Measurements from ENCODE around the gene BCAM. TPM values are rescaled to one million over a fixed set of nuclear protein-coding genes. Genes with fewer than 3 reads are reported as not detected.

BCAM gene
- polyA plus RNA-seq, 2 of the 4 experiments (the other 2 are of a cell fraction) = 18.4 to 88.1 TPM

DNA sequence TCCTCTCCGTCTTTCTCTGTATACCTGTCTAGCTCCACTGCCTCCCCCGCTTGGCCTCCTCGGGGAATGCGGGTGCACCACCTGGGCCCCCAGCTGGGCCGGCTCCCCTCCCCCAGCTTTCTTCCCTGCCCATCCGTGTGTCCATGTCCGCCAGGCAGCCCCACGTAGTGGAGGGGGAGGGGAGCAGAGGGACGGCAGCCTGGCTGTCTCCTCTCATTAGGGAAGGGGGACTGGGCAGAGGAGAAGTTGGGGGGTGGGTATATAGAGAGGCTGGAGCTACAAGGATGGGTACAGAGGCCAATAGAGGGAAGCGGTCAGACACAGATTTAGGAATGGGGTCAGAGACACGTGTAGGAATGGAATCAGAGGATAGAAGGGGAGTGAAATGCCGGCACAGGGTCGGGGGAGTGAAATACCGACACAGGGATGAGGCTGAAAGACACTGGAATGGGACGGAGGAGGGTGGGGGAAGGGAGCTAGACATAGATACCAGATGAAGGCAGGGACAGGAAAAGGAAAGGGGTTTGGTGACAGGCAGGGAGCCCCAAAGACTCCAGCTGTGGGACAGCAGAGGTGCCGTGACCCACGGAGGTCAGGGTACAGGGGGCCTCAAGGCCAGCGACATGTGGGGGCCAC lies 40.0 kb downstream of the BCAM start:
- WGBS (ENCODE audit: missing lambda C conversion rate) = 65% methylated on average over 18 of the region's 18 CpGs
- ChIA-PET CTCF (interaction anchor here (0.7 to 4.5 kb wide), 14 partner anchors 10 to 272 kb away, joined by 3 to 30 read pairs (median 5); partner anchors contain the start of gene TOMM40), POLR2A (no interaction called here)
- no peak for DNase-seq (ENCODE audit: low read depth in 1 of 2, low spot score in 1 of 2)
- Histone ChIP-seq H3K27ac (peak overlapping the region in 1 of 2 experiments; percentile 95; a peak in 3 of 6 replicates), H3K4me2 (peak overlapping the region; percentile 93), H3K4me1 (peaks cover 36% of the 10 kb centered on the region), H3K9me3 (no peaks in the 10 kb centered on the region), H3K4me3 (no peak overlapping the region)
- no peak for ATAC-seq
- TF ChIP-seq RFX5 (IDR thresholded peaks at IDR 0.05) (no peak), ESRRA (IDR thresholded peaks at IDR 0.05; ENCODE audit: borderline replicate concordance, low read length) (no peak), RAD21 (conservative IDR thresholded peaks at IDR 0.05 in 1 of 2, IDR thresholded peaks at IDR 0.05 in 1 of 2) (no peak), CHD2 (IDR thresholded peaks at IDR 0.05; ENCODE audit: low read length, partially characterized antibody) (no peak), TFCP2L1 (CRISPR knock-in tag; IDR thresholded peaks at IDR 0.05) (no peak), PHF8 (IDR thresholded peaks at IDR 0.05; ENCODE audit: borderline replicate concordance, low read depth) (no peak)
- TF ChIP-seq, protein P1, sequence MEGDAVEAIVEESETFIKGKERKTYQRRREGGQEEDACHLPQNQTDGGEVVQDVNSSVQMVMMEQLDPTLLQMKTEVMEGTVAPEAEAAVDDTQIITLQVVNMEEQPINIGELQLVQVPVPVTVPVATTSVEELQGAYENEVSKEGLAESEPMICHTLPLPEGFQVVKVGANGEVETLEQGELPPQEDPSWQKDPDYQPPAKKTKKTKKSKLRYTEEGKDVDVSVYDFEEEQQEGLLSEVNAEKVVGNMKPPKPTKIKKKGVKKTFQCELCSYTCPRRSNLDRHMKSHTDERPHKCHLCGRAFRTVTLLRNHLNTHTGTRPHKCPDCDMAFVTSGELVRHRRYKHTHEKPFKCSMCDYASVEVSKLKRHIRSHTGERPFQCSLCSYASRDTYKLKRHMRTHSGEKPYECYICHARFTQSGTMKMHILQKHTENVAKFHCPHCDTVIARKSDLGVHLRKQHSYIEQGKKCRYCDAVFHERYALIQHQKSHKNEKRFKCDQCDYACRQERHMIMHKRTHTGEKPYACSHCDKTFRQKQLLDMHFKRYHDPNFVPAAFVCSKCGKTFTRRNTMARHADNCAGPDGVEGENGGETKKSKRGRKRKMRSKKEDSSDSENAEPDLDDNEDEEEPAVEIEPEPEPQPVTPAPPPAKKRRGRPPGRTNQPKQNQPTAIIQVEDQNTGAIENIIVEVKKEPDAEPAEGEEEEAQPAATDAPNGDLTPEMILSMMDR (IDR thresholded peaks at IDR 0.05) = no peak
- no peak for FAIRE-seq

DNA sequence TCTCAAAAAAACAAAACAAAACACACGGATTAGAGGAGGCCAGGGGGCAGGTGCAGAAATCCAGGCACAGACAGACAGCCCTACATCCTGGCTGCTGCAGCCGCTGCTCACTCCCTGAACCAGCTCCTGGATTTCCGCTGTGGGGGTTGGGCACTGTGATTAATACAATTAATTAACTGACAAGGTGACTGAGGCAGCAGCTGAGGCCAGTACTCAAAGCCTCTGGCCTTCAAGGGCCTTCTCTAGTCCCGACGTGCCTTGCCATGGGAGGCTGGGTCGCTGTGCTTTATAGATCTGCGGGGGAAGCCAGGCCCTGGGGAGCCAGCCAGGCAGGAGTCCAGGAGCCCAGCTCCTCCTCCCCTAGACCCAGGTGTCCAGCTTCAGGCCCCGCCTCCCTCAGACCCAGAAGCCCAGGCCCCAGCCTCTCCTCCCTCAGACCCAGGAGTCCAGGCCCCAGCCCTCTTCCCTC lies 41.8 kb downstream of the BCAM start:
- no peak overlapping the region for H3K4me3 ChIP-seq
- ChIA-PET CTCF (interaction anchor here (0.6 to 2.8 kb wide), 8 partner anchors 9 to 274 kb away, joined by 3 to 10 read pairs (median 4); no protein-coding TSS in a partner anchor), POLR2A (no interaction called here)
- 84% methylated on average over 8 of the region's 8 CpGs for WGBS (ENCODE audit: missing lambda C conversion rate)
- no peak for DNase-seq (ENCODE audit: low read depth in 1 of 2, low spot score in 1 of 2)
- no peak overlapping the region for H3K27ac ChIP-seq
- ATAC-seq = no peak
- no peaks in the 10 kb centered on the region for H3K9me3 ChIP-seq
- TF ChIP-seq NR3C1 (IDR thresholded peaks at IDR 0.05) (no peak), EHF (CRISPR knock-in tag; IDR thresholded peaks at IDR 0.05) (no peak), RFX5 (IDR thresholded peaks at IDR 0.05) (no peak), HEYL (CRISPR knock-in tag; IDR thresholded peaks at IDR 0.05) (no peak), PHF8 (IDR thresholded peaks at IDR 0.05; ENCODE audit: borderline replicate concordance, low read depth) (no peak), SREBF2 (IDR thresholded peaks at IDR 0.05) (no peak), RCOR1 (IDR thresholded peaks at IDR 0.05; ENCODE audit: low read depth, low read length) (no peak), CBX2 (IDR thresholded peaks at IDR 0.05; ENCODE audit: borderline replicate concordance, low read depth) (no peak), HDAC2 (IDR thresholded peaks at IDR 0.05) (no peak), HES2 (IDR thresholded peaks at IDR 0.05) (no peak), REST (IDR thresholded peaks at IDR 0.05) (no peak), CHD2 (IDR thresholded peaks at IDR 0.05; ENCODE audit: low read length, partially characterized antibody) (no peak)
- TF ChIP-seq, protein P2, sequence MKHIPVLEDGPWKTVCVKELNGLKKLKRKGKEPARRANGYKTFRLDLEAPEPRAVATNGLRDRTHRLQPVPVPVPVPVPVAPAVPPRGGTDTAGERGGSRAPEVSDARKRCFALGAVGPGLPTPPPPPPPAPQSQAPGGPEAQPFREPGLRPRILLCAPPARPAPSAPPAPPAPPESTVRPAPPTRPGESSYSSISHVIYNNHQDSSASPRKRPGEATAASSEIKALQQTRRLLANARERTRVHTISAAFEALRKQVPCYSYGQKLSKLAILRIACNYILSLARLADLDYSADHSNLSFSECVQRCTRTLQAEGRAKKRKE (CRISPR knock-in tag; IDR thresholded peaks at IDR 0.05; ENCODE audit: low read depth) = no peak
- TF ChIP-seq, protein P3, sequence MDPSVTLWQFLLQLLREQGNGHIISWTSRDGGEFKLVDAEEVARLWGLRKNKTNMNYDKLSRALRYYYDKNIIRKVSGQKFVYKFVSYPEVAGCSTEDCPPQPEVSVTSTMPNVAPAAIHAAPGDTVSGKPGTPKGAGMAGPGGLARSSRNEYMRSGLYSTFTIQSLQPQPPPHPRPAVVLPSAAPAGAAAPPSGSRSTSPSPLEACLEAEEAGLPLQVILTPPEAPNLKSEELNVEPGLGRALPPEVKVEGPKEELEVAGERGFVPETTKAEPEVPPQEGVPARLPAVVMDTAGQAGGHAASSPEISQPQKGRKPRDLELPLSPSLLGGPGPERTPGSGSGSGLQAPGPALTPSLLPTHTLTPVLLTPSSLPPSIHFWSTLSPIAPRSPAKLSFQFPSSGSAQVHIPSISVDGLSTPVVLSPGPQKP (IDR thresholded peaks at IDR 0.05; ENCODE audit: low read depth, low read length) = no peak
- H3K4me1 ChIP-seq = peaks cover 29% of the 10 kb centered on the region
- no peak overlapping the region for H3K4me2 ChIP-seq
- FAIRE-seq = no peak
